Liver (tissue), 3 donors: ENCODE data around the gene TMEM132E.

Experiments
- ATF3 ChIP-seq: IDR thresholded peaks from 2 replicates; pipeline ENCODE4 v1.6.1; 2016; ENCODE audit warnings: antibody characterized with exemption
- CTCF ChIP-seq: fragments of 150-350 bp; IDR thresholded peaks from 2 replicates; pipeline ENCODE4 v1.5.1; 2017; ENCODE audit warnings: improper control_type of control experiment, low read depth, low read length; ENCODE audit not compliant: missing input control
- EGR1 ChIP-seq, 2 donors: IDR thresholded peaks; 2 replicates each; pipeline ENCODE4 v1.6.1; 2016 to 2018; ENCODE audit warnings: antibody characterized with exemption in 2 of 2, low read depth in 2 of 2
- HNF4A ChIP-seq, 2 donors: conservative IDR thresholded peaks; 2 replicates each; pipeline ENCODE4 v1.6.1; 2016; ENCODE audit warnings: antibody characterized with exemption in 2 of 2, mild to moderate bottlenecking in 2 of 2
- HNF4G ChIP-seq: IDR thresholded peaks from 2 replicates; pipeline ENCODE4 v1.6.1; 2016; ENCODE audit warnings: antibody characterized with exemption
- JUND ChIP-seq, 2 donors: IDR thresholded peaks; 2 replicates each; pipeline ENCODE4 v1.6.1; 2016; ENCODE audit warnings: antibody characterized with exemption in 2 of 2
- MAX ChIP-seq: IDR thresholded peaks from 2 replicates; pipeline ENCODE4 v1.6.1; 2016; ENCODE audit warnings: antibody characterized with exemption
- RAD21 ChIP-seq, 2 donors: IDR thresholded peaks; 2 replicates each; pipeline ENCODE4 v1.6.1; 2016; ENCODE audit warnings: antibody characterized with exemption in 2 of 2, mild to moderate bottlenecking in 2 of 2
- REST ChIP-seq: IDR thresholded peaks from 2 replicates; pipeline ENCODE4 v1.6.1; 2016; ENCODE audit warnings: antibody characterized with exemption, mild to moderate bottlenecking
- RXRA ChIP-seq, 2 donors: IDR thresholded peaks; 2 replicates each; pipeline ENCODE4 v1.6.1; 2017 to 2018; ENCODE audit warnings: antibody characterized with exemption in 2 of 2, mild to moderate bottlenecking in 1 of 2
- TAF1 ChIP-seq: conservative IDR thresholded peaks from 2 replicates; pipeline ENCODE4 v1.6.1; 2016; ENCODE audit warnings: antibody characterized with exemption, mild to moderate bottlenecking
- YY1 ChIP-seq: IDR thresholded peaks from 2 replicates; pipeline ENCODE4 v1.6.1; 2016; ENCODE audit warnings: antibody characterized with exemption, mild to moderate bottlenecking
- ZBTB33 ChIP-seq: IDR thresholded peaks from 2 replicates; pipeline ENCODE4 v1.6.1; 2016; ENCODE audit warnings: antibody characterized with exemption
- donor health status: healthy.
- donor health status: healthy.

- TF ChIP-seq CTCF (no peak), ZBTB33 (no peak), TAF1 (no peak), HNF4A (conservative IDR thresholded peaks at IDR 0.05) (no peak), JUND (IDR thresholded peaks at IDR 0.05) (no peak), RXRA (IDR thresholded peaks at IDR 0.05) (no peak), YY1 (no peak), REST (no peak), EGR1 (IDR thresholded peaks at IDR 0.05; ENCODE audit: low read depth in 2 of 2) (no peak), MAX (no peak), RAD21 (IDR thresholded peaks at IDR 0.05) (no peak), ATF3 (no peak), HNF4G (no peak)
These were observed 56.5 kb downstream of the TMEM132E start for GRCh38 chr17:34635876-34636275.
